NT2/D1 (cell line): ENCODE results near the gene RTN1.

ENCODE experiments used
- SUZ12 ChIP-seq: IDR thresholded peaks from 2 replicates; pipeline ENCODE4 v1.6.1; 2011; ENCODE audit not compliant: insufficient read length, insufficient read depth; ENCODE audit errors: extremely low read depth
- YY1 ChIP-seq: IDR thresholded peaks from 2 replicates; pipeline ENCODE4 v1.6.1; 2011; ENCODE audit not compliant: insufficient read length, insufficient read depth
- ZNF274 ChIP-seq: IDR thresholded peaks from 2 replicates; pipeline ENCODE4 v1.6.1; 2011; ENCODE audit warnings: mild to moderate bottlenecking, low read depth, low read length

GRCh38 chr14:59704054-59704645, 166.4 kb downstream of the RTN1 start:
- TF ChIP-seq ZNF274, result no peak
- TF ChIP-seq SUZ12, result no peak
- TF ChIP-seq YY1, result no peak
